Uterus (tissue), 2 donors: ENCODE results near the gene PWWP2B.

Source experiments
- POLR2A ChIP-seq, 2 donors: fragments of 450-650 bp; IDR thresholded peaks; one replicate each; pipeline ENCODE4 v1.6.1; 2016; ENCODE audit warnings: antibody characterized with exemption in 2 of 2, mild to moderate bottlenecking in 1 of 2, moderate library complexity in 1 of 2
- TF ChIP-seq, protein P1 (sequence below), 4 experiments: fragments of 200-600 bp in 2 of 4; fragments of 450-650 bp in 2 of 4; sonication (generic) in 2 of 4; IDR thresholded peaks; one replicate each; pipeline ENCODE4 v1.5.1; 2016 to 2019; ENCODE audit warnings: antibody characterized with exemption in 4 of 4, mild to moderate bottlenecking in 2 of 4, moderate library complexity in 1 of 4

DNA sequence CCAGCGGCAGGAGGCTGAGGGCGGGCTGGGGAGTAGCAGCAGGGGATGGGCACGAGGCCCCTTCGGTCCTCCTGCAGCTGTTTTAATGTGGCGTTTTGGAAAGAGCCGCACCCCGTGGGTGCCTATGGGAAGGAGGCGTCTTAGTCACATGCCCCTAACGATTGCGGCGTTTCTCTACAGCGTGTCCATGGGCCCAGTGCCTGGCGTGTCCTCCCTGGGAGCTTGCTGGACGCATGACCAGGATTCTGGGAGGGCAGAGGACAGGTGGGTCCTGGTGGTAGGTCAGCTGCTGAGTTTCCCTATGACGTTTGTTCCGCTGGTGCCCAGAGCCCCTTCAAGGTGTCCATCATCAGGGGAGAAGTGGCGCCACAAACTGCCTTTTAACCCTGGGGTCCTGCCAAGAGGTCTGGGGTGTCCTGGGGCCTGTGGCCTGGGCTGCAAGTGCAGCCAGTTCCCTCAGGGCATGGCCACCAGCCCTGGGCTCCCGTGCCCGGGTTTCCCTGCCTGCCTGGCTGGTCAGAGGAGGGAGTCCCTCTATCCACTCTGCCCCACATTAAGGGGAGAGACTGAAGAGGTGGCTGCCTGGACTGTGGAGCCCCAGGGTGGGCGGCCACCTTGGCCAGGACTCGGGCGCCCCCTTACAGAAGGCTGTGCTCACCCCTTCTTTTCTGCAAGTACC, 48.7 kb downstream of the PWWP2B start:
- TF ChIP-seq, protein P1, sequence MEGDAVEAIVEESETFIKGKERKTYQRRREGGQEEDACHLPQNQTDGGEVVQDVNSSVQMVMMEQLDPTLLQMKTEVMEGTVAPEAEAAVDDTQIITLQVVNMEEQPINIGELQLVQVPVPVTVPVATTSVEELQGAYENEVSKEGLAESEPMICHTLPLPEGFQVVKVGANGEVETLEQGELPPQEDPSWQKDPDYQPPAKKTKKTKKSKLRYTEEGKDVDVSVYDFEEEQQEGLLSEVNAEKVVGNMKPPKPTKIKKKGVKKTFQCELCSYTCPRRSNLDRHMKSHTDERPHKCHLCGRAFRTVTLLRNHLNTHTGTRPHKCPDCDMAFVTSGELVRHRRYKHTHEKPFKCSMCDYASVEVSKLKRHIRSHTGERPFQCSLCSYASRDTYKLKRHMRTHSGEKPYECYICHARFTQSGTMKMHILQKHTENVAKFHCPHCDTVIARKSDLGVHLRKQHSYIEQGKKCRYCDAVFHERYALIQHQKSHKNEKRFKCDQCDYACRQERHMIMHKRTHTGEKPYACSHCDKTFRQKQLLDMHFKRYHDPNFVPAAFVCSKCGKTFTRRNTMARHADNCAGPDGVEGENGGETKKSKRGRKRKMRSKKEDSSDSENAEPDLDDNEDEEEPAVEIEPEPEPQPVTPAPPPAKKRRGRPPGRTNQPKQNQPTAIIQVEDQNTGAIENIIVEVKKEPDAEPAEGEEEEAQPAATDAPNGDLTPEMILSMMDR (IDR thresholded peaks at IDR 0.05): no peak
- TF ChIP-seq POLR2A (IDR thresholded peaks at IDR 0.05): no peak
